OCI-LY1 (cell line): ENCODE measurements around the gene METRN.

Experiments used
- EZH2 ChIP-seq: fragments of 200-600 bp; sonication (generic), shearing (Covaris generic); IDR thresholded peaks from 2 replicates; pipeline ENCODE4 v1.8.0; 2017; ENCODE audit warnings: borderline replicate concordance, mixed run types, mild to moderate bottlenecking, antibody characterized with exemption, low read length, moderate library complexity, mixed read lengths
- TF ChIP-seq, protein P1 (sequence below): fragments of 200-600 bp; sonication (generic), shearing (Covaris generic); IDR thresholded peaks from 2 replicates; pipeline ENCODE4 v1.5.1; 2017; ENCODE audit warnings: mild to moderate bottlenecking, antibody characterized with exemption, low read length, moderate library complexity, mixed read lengths

DNA sequence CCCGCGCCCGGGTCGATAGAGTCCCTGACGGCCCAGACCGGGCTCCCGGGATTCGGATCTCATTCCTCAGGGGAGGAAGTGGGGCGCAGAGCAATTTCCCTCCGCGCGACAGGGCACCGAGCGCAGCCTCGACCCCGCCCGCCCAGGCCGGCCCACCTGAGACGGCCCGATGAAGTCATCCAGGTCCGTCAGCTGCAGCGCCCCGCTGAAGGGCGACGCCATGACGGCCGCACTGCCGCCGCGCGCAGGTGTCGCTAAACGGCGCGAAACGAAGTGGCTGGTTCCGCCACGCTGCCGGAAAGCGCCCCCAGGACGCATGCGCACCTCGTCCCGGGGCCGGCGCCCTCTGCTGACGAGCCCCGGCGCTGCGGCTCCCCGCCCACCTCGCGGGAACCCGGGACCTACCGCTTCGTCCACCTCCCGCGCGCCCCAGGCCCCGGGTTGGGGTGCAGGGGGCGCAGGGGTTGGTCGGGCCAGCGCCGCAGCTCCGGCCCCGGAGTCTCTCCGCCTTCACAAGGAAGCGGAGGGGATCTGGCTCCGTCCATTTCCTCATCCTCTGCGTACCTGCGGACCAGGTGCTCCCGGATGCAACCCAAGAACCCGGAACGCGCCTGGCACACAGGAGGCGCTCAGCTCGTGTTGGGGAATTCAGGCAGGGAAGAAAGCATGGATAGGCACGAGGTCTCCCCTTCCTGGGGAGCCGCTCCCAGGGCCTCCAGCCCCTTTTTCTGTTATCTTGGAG, 26.0 kb downstream of the METRN start, which contains the start of gene CIAO3:
- no peak for TF ChIP-seq EZH2
- TF ChIP-seq, protein P1, sequence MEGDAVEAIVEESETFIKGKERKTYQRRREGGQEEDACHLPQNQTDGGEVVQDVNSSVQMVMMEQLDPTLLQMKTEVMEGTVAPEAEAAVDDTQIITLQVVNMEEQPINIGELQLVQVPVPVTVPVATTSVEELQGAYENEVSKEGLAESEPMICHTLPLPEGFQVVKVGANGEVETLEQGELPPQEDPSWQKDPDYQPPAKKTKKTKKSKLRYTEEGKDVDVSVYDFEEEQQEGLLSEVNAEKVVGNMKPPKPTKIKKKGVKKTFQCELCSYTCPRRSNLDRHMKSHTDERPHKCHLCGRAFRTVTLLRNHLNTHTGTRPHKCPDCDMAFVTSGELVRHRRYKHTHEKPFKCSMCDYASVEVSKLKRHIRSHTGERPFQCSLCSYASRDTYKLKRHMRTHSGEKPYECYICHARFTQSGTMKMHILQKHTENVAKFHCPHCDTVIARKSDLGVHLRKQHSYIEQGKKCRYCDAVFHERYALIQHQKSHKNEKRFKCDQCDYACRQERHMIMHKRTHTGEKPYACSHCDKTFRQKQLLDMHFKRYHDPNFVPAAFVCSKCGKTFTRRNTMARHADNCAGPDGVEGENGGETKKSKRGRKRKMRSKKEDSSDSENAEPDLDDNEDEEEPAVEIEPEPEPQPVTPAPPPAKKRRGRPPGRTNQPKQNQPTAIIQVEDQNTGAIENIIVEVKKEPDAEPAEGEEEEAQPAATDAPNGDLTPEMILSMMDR, result peak; percentile 89
